Neural cell (in vitro differentiated cells): Measurements from ENCODE around the gene ITGB6. TPM values are rescaled to one million over a fixed set of nuclear protein-coding genes. Genes with fewer than 3 reads are reported as not detected.

Experiments used
- H2AFZ ChIP-seq: fragments of 200-600, 300-800 bp; sonication (generic), shearing (Covaris generic); 2 replicates; pipeline ENCODE4 v1.6.0; 2014; ENCODE audit warnings: low read depth, mild to moderate bottlenecking, antibody characterized with exemption, low read length, moderate library complexity
- H3F3A ChIP-seq: fragments of 200-600 bp; shearing (Covaris generic); 2 replicates; pipeline ENCODE4 v1.6.1; 2016; ENCODE audit warnings: mild to moderate bottlenecking, moderate library complexity, mixed read lengths, antibody characterized with exemption, low read length; ENCODE audit not compliant: insufficient read depth, poor library complexity, severe bottlenecking
- H3K27ac ChIP-seq: fragments of 200-600, 300-800 bp; sonication (generic), shearing (Covaris generic); 2 replicates; pipeline ENCODE4 v1.5.1; 2014; ENCODE audit warnings: mild to moderate bottlenecking, low read length, moderate library complexity
- H3K27me3 ChIP-seq: fragments of 300-800, 200-600 bp; sonication (generic), shearing (Covaris generic); 2 replicates; pipeline ENCODE4 v1.6.0; 2014; ENCODE audit warnings: mild to moderate bottlenecking, low read depth, low read length, moderate library complexity; ENCODE audit not compliant: insufficient read depth
- H3K36me3 ChIP-seq: fragments of 300-800, 200-600 bp; sonication (generic), shearing (Covaris generic); 2 replicates; pipeline ENCODE4 v1.5.1; 2014; ENCODE audit warnings: mild to moderate bottlenecking, antibody characterized with exemption, low read length, moderate library complexity; ENCODE audit not compliant: insufficient read depth
- H3K4me2 ChIP-seq: fragments of 300-800, 200-600 bp; sonication (generic), shearing (Covaris generic); 2 replicates; pipeline ENCODE4 v1.6.0; 2014; ENCODE audit warnings: mild to moderate bottlenecking, low read length
- H3K4me3 ChIP-seq: fragments of 300-800, 200-600 bp; sonication (generic), shearing (Covaris generic); 2 replicates; pipeline ENCODE4 v1.5.1; 2014; ENCODE audit warnings: mild to moderate bottlenecking, low read length, moderate library complexity
- H3K79me2 ChIP-seq: fragments of 200-600 bp; shearing (Covaris generic); replicated peaks from 2 replicates; pipeline ENCODE4 v1.6.0; 2014; ENCODE audit warnings: mild to moderate bottlenecking, low read length, moderate library complexity; ENCODE audit not compliant: insufficient read depth
- H3K9ac ChIP-seq: fragments of 300-800, 200-600 bp; sonication (generic), shearing (Covaris generic); 2 replicates; pipeline ENCODE4 v1.6.1; 2016; ENCODE audit warnings: mild to moderate bottlenecking, low read length, mixed read lengths
- H3K9me2 ChIP-seq: fragments of 200-600 bp; shearing (Covaris generic); 2 replicates; pipeline ENCODE4 v1.6.1; 2016; ENCODE audit warnings: mild to moderate bottlenecking, low read length, mixed read lengths; ENCODE audit not compliant: insufficient read depth
- H3K9me3 ChIP-seq: fragments of 200-600, 300-800 bp; sonication (generic), shearing (Covaris generic); 2 replicates; pipeline ENCODE4 v1.6.1; 2016; ENCODE audit warnings: mild to moderate bottlenecking, mixed run types, low read length, moderate library complexity, mixed read lengths
- H4K20me1 ChIP-seq: fragments of 200-600 bp; shearing (Covaris generic); 2 replicates; pipeline ENCODE4 v1.6.1; 2016; ENCODE audit warnings: mild to moderate bottlenecking, mixed run types; ENCODE audit not compliant: insufficient read depth
- EP300 ChIP-seq: fragments of 450-650 bp; conservative IDR thresholded peaks from 2 replicates; pipeline ENCODE4 v1.6.1; 2014; ENCODE audit warnings: antibody characterized with exemption, mild to moderate bottlenecking, moderate library complexity; ENCODE audit not compliant: poor library complexity, severe bottlenecking
- EZH2 ChIP-seq: fragments of 200-600, 300-800 bp; shearing (Covaris generic), sonication (generic); IDR thresholded peaks from 2 replicates; pipeline ENCODE4 v1.6.1; 2014; ENCODE audit warnings: antibody characterized with exemption, low read length, borderline replicate concordance, mild to moderate bottlenecking; ENCODE audit not compliant: insufficient read depth, poor library complexity, severe bottlenecking
- MXI1 ChIP-seq: fragments of 450-650 bp; conservative IDR thresholded peaks from 2 replicates; pipeline ENCODE4 v1.6.1; 2014; ENCODE audit warnings: antibody characterized with exemption, mild to moderate bottlenecking; ENCODE audit not compliant: poor library complexity, severe bottlenecking
- POLR2AphosphoS5 ChIP-seq: IDR thresholded peaks from 2 replicates; pipeline ENCODE4 v1.6.1; 2012
- RAD21 ChIP-seq: fragments of 450-650 bp; conservative IDR thresholded peaks from 2 replicates; pipeline ENCODE4 v1.6.1; 2014; ENCODE audit warnings: antibody characterized with exemption, mild to moderate bottlenecking, moderate library complexity
- SMC3 ChIP-seq: fragments of 450-650 bp; conservative IDR thresholded peaks from 2 replicates; pipeline ENCODE4 v1.6.1; 2014; ENCODE audit warnings: antibody characterized with exemption, mild to moderate bottlenecking, moderate library complexity; ENCODE audit not compliant: poor library complexity
- TAF1 ChIP-seq: IDR thresholded peaks from 2 replicates; pipeline ENCODE4 v1.6.1; 2012; ENCODE audit warnings: low read depth
- polyA plus RNA-seq: library from polyadenylated mRNA; depleted of rRNA; stranded (reverse); fragments of >200 nt; gene quantifications from 2 replicates; pipeline ENCODE4 v1.2.3, GENCODE V29; 2014
- TF ChIP-seq, protein P1 (sequence below): fragments of 450-650 bp; IDR thresholded peaks from 2 replicates; pipeline ENCODE4 v1.5.1; 2014; ENCODE audit warnings: antibody characterized with exemption, mild to moderate bottlenecking, moderate library complexity; ENCODE audit not compliant: poor library complexity, severe bottlenecking
- TF ChIP-seq, protein P2 (sequence below): IDR thresholded peaks from 2 replicates; pipeline ENCODE4 v1.6.1; 2012; ENCODE audit warnings: borderline replicate concordance

The ITGB6 gene
- polyA plus RNA-seq, 1 donor from 2014 or later, result 8.3 TPM

DNA sequence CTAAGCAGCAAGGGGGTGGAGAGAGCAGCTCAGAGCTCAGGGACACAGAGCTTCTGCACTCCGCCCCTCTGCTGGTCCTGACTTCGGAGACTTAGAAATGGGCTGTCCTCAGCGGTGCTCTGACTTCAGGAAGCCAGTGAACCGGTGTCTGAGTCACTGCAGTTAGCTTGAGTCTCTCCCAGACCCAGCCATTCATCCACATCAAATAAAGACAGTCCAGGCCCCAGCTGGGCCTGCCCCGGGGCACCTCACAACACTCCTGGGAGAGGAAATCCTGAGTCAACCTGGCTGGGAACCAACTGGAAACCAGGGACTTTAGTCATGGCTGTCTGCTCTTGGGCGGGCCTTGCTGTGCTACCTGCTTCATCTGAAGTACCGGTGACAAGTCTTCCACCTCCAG is 5.4 kb upstream of the ITGB6 start:
- Histone ChIP-seq H3K4me2 (no peak overlapping the region), H3K79me2 (no peaks in the 10 kb centered on the region), H2AFZ (no peak overlapping the region), H3K27ac (no peak overlapping the region), H3K9me2 (no peaks in the 10 kb centered on the region), H3K4me3 (no peak overlapping the region), H3F3A (no peaks in the 10 kb centered on the region), H4K20me1 (no peaks in the 10 kb centered on the region), H3K9ac (no peak overlapping the region), H3K9me3 (no peaks in the 10 kb centered on the region), H3K36me3 (no peaks in the 10 kb centered on the region), H3K27me3 (no peaks in the 10 kb centered on the region)
- TF ChIP-seq, protein P1, sequence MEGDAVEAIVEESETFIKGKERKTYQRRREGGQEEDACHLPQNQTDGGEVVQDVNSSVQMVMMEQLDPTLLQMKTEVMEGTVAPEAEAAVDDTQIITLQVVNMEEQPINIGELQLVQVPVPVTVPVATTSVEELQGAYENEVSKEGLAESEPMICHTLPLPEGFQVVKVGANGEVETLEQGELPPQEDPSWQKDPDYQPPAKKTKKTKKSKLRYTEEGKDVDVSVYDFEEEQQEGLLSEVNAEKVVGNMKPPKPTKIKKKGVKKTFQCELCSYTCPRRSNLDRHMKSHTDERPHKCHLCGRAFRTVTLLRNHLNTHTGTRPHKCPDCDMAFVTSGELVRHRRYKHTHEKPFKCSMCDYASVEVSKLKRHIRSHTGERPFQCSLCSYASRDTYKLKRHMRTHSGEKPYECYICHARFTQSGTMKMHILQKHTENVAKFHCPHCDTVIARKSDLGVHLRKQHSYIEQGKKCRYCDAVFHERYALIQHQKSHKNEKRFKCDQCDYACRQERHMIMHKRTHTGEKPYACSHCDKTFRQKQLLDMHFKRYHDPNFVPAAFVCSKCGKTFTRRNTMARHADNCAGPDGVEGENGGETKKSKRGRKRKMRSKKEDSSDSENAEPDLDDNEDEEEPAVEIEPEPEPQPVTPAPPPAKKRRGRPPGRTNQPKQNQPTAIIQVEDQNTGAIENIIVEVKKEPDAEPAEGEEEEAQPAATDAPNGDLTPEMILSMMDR, result no peak
- TF ChIP-seq MXI1 (no peak), RAD21 (no peak), EZH2 (no peak), EP300 (no peak), SMC3 (no peak)
- TF ChIP-seq, protein P2, sequence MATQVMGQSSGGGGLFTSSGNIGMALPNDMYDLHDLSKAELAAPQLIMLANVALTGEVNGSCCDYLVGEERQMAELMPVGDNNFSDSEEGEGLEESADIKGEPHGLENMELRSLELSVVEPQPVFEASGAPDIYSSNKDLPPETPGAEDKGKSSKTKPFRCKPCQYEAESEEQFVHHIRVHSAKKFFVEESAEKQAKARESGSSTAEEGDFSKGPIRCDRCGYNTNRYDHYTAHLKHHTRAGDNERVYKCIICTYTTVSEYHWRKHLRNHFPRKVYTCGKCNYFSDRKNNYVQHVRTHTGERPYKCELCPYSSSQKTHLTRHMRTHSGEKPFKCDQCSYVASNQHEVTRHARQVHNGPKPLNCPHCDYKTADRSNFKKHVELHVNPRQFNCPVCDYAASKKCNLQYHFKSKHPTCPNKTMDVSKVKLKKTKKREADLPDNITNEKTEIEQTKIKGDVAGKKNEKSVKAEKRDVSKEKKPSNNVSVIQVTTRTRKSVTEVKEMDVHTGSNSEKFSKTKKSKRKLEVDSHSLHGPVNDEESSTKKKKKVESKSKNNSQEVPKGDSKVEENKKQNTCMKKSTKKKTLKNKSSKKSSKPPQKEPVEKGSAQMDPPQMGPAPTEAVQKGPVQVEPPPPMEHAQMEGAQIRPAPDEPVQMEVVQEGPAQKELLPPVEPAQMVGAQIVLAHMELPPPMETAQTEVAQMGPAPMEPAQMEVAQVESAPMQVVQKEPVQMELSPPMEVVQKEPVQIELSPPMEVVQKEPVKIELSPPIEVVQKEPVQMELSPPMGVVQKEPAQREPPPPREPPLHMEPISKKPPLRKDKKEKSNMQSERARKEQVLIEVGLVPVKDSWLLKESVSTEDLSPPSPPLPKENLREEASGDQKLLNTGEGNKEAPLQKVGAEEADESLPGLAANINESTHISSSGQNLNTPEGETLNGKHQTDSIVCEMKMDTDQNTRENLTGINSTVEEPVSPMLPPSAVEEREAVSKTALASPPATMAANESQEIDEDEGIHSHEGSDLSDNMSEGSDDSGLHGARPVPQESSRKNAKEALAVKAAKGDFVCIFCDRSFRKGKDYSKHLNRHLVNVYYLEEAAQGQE, result no peak

DNA sequence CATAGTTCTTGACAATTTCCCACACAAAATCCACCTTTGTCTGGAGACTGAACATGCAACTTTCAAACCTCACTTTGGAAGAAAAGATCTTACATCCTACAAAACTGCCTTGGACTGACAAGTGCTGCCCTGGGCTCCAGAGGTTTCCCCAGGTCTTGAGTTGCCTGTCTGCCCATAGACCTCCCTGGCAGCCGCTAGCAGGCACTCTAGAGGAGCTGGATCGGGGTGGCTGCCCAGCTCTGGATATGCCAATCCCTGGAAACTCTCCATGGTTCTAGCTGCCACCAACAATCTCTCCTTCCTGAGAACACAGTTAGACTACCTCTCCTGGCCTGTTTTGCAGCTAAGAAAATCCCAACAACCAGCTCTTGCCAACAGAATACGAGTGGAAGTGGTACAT is 3.4 kb upstream of the ITGB6 start:
- TF ChIP-seq EP300, result no peak
- no peak for TF ChIP-seq SMC3
- TF ChIP-seq, protein P2, result no peak
- TF ChIP-seq RAD21, result no peak
- no peak for TF ChIP-seq EZH2
- TF ChIP-seq POLR2AphosphoS5, result no peak
- TF ChIP-seq, protein P1, result no peak
- TF ChIP-seq MXI1, result no peak
- TF ChIP-seq TAF1, result no peak
- Histone ChIP-seq H3K4me3 (no peak overlapping the region), H3K36me3 (no peaks in the 10 kb centered on the region), H3K9me3 (no peaks in the 10 kb centered on the region), H2AFZ (no peak overlapping the region), H3K9ac (no peak overlapping the region), H3K4me2 (no peak overlapping the region), H3K9me2 (no peaks in the 10 kb centered on the region), H3K27ac (no peak overlapping the region), H4K20me1 (no peaks in the 10 kb centered on the region), H3K27me3 (no peaks in the 10 kb centered on the region), H3K79me2 (no peaks in the 10 kb centered on the region), H3F3A (no peaks in the 10 kb centered on the region)
